Stimulated activated naive CD8-positive, alpha-beta T cell treated with anti-CD3 and anti-CD28 coated beads, Interleukin-15, Interleukin-2, amounts not matched to agents 100 ng/mL and 50 ng/mL, for 24 hours (primary cell): ENCODE measurements around the gene CAPN9.
"Not testable (repeated sequence)": the region's sequence is repeated elsewhere in the genome, so short reads cannot be mapped to it uniquely, and the experiment has no call there.

Source experiments
- H3K27ac Mint-ChIP-seq: one replicate; pipeline ENCODE4 v1.8.0; 2021; ENCODE audit warnings: mild to moderate bottlenecking, mixed read lengths
- H3K27me3 Mint-ChIP-seq: one replicate; pipeline ENCODE4 v1.8.0; 2021; ENCODE audit warnings: mixed read lengths
- H3K36me3 Mint-ChIP-seq: one replicate; pipeline ENCODE4 v1.8.0; 2021; ENCODE audit warnings: low read depth, mixed read lengths
- H3K4me1 Mint-ChIP-seq: one replicate; pipeline ENCODE4 v1.8.0; 2021; ENCODE audit warnings: low read depth, mixed read lengths
- H3K4me3 Mint-ChIP-seq: one replicate; pipeline ENCODE4 v1.8.0; 2021; ENCODE audit warnings: mild to moderate bottlenecking, mixed read lengths
- H3K9me3 Mint-ChIP-seq: one replicate; pipeline ENCODE4 v1.8.0; 2021; ENCODE audit warnings: mixed read lengths

Gene CAPN9

DNA sequence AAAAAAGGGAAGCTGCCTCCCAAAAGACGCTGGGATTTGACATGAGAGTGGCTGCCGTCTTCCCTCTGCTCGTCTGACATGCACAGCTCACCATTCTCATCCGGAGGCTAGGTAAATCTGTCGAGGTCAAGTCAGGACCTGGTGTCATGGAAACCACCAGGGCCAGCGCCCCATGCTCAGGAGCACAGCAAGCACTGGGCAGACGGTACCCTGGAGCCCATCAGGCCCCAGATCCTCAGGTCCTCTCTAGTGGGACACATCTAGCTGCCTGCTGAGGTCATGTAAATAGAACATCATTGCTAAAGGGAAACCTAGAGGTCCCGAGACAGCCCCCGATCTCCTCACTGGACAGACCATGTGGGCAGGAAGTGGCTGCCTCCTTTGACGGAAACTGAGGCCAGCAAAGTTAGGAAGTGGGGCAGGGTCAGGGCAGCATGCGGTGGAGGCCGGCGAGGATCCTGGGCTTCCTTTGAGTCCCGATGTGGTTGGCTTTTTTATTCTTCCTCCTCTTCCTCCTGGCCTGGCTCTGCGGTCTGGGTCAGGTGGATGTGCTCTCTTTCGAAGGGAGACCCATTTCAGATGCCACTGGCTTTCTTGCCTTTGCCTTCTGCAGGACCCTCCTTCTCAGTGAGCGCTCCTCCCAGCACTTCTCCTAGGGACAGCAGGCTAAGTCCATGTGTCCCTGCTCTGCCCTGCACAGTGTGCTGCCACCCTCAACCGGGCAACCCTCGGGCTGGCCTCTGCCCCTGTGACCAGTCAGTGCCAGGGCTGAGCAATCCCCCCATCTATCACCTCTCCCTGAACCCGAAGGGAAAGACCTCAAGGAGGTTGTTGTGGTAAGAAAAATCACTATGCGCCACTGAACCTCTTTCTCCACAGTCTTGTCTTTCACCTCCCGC lies 39.2 kb upstream of the CAPN9 start:
- H3K4me3 Mint-ChIP-seq, result no peak overlapping the region
- H3K36me3 Mint-ChIP-seq, result no peaks in the 10 kb centered on the region
- H3K27me3 Mint-ChIP-seq, result peaks cover 18% of the 10 kb centered on the region
- H3K27ac Mint-ChIP-seq, result peak overlapping the region; percentile 47
- no peaks in the 10 kb centered on the region for H3K9me3 Mint-ChIP-seq
- no peaks in the 10 kb centered on the region for H3K4me1 Mint-ChIP-seq

DNA sequence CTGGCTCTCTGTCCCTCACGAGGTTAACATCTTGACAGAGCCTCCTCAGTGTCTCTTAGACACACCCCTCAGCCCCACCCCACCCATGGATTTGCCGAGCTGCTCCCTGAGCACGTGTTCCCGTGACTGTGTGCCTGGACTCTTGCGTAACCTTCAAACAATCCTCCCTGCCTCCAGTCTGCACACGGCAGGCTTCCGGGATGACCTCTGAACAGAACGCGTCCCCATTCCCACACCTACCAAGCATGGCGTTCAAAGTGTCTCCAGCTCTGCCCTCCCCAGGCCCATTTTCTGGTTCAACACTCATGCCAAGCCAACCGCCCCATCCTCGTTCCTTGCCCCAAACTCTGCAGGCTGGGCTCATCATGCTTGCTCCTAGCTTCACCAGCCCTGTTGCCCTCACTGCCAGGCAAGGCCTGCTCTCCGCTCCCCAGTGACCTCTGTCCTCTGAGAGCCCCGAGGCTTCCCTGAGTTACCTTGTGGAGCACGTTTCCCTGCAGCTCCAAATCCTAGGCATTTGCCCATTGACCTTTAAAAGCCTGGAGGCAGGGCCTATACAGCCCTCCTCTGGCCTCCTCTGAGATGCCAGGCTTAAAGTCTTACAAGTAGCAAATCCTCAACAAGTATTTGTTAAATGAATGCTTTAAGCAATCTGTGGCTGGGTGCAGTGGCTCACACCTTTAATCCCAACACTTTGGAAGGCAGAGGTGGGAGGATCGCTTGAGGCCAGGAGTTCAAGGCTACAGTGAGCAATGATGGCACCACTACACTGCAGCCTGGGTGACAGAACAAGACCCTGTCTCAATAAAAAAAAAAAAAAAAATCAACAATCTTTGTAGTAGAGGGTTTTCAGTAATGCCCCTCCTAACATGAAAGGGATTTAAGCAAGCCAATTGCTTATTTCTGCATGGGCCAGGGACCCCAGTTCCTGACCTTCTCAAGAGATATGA lies 38.3 kb upstream of the CAPN9 start:
- Mint-ChIP-seq H3K27me3 (peaks cover 18% of the 10 kb centered on the region), H3K36me3 (no peaks in the 10 kb centered on the region), H3K4me3 (no peak overlapping the region), H3K9me3 (no peaks in the 10 kb centered on the region), H3K27ac (no peak overlapping the region), H3K4me1 (no peaks in the 10 kb centered on the region)

DNA sequence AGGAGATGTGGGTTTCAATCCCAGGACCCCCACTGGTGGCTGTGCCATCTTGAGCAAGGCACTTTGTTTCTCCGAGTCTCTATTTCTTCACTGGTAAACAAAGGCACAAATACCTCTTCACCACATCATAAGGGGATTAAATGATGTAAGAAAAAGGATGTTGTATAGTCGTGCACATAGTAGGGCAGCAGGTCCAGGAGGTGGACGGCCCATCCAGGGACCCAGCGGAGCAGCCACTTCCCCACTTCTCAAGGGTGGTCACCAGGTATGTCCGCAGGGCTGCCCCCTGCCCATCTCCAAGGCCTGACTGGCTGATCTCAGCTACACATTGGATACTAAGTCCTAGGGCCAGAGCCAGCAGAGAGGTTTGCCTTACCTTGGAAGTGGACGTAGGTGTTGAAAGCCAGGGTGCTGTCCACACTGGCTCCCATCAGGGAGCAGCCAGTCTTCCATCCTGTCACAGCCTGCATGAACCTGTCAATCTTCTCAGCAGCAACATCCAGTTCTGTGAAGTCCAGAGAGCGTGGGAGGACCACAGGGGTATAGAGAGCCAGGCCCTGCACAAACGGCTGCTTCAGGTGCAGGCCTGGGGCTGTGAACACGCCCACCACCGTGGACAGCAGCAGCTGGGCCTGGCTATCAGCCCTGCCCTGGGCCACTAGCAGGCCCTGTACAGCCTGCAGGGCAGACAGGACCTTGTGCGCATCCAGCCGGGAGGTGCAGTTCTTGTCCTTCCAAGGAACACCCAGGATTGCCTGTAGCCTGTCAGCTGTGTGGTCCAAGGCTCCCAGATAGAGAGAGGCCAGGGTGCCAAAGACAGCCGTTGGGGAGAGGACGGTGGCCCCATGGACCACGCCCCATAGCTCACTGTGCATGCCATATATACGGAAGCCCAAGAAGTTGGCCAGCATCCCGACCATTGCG lies 37.3 kb upstream of the CAPN9 start:
- H3K36me3 Mint-ChIP-seq, result no peaks in the 10 kb centered on the region
- peaks cover 18% of the 10 kb centered on the region for H3K27me3 Mint-ChIP-seq
- no peak overlapping the region for H3K4me3 Mint-ChIP-seq
- no peaks in the 10 kb centered on the region for H3K9me3 Mint-ChIP-seq
- H3K4me1 Mint-ChIP-seq, result no peaks in the 10 kb centered on the region
- H3K27ac Mint-ChIP-seq, result no peak overlapping the region

DNA sequence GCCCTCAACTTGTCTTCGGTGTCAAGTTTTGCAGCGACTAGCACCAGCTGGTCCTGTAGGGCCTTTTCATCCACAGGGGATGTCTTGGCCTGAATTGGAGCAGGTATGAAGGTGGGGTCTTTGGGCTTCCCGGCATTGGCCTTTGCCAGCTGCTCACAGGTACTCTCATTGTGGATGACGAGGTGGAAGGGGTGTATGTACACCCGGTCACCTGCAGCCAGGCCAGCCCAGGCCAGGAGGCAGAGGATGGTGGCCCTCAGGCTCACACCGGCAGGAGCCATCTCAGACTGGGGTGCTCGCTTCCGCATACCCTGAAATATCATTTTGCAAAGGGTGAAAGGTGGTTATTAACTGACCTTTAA lies 36.7 kb upstream of the CAPN9 start:
- no peak overlapping the region for H3K27ac Mint-ChIP-seq
- H3K36me3 Mint-ChIP-seq, result no peaks in the 10 kb centered on the region
- no peaks in the 10 kb centered on the region for H3K9me3 Mint-ChIP-seq
- H3K4me3 Mint-ChIP-seq, result no peak overlapping the region
- no peaks in the 10 kb centered on the region for H3K4me1 Mint-ChIP-seq
- H3K27me3 Mint-ChIP-seq, result peaks cover 17% of the 10 kb centered on the region

DNA sequence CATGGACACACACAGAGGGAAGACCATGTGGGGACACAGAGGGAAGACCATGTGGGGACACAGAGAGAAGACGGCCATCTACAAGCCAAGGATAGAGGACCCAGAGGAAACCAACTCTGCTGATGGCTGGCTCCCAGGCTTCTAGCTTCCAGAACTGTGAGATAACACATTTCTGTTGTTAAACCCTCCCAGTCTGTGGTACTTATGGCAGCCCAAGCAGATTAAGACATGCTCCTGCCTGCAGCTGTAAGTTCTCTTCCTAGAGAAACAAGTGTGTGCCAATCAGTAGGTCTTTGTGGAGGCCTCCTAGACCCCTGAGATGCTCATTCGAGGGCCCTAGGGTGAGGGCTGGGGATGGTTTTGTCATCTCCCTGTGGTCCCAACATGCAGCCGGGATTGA lies 35.9 kb upstream of the CAPN9 start:
- Mint-ChIP-seq H3K27ac (no peak overlapping the region), H3K36me3 (no peaks in the 10 kb centered on the region), H3K27me3 (peaks cover 18% of the 10 kb centered on the region), H3K4me3 (no peak overlapping the region), H3K4me1 (no peaks in the 10 kb centered on the region), H3K9me3 (no peaks in the 10 kb centered on the region)

DNA sequence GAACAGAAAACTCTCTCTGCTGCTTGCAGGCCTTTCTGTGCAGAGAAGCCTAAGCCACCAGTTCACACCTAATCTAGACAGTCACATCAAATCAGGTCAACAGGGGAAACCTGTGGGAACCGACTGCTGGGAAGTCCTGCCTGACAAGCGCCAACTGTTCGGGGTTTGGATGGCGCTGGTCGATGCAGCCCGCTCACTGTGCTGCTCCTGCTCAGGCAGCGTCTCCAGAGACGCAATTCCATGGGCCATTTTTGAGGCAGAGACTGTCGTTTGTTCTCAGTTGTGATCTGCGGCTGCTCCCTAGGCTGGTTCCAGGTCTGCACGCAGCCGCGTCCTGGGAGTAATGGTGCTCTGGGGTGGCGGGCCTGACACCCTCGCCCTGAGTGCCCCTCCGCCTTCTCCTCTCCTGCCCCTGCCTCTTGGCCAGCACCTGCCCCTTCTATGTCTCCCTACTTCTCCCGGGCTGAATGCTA lies 34.7 kb upstream of the CAPN9 start:
- H3K36me3 Mint-ChIP-seq, result no peaks in the 10 kb centered on the region
- no peak overlapping the region for H3K4me3 Mint-ChIP-seq
- H3K27ac Mint-ChIP-seq, result no peak overlapping the region
- H3K4me1 Mint-ChIP-seq, result no peaks in the 10 kb centered on the region
- no peaks in the 10 kb centered on the region for H3K9me3 Mint-ChIP-seq
- peaks cover 26% of the 10 kb centered on the region for H3K27me3 Mint-ChIP-seq

DNA sequence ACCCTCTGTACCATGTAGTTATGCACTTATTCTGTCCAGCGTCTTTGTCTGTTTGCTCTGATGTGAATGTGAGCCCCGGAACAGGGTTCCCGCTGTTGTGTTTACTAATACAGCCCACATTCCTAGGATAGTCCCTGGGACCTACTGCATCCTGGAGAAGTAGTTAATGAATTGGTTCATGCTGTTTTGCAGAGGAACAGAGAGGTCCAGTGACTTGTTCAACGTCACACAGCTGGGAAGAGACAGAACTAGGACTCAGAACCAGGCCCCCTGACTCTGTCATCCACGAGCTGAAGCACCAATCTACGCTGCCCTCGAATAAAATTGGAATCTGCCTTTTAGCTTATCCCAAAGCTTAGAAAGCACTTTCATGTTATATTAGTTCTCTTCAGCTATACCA lies 34.0 kb upstream of the CAPN9 start:
- Mint-ChIP-seq H3K27ac (no peak overlapping the region), H3K4me1 (no peaks in the 10 kb centered on the region), H3K36me3 (no peaks in the 10 kb centered on the region), H3K9me3 (no peaks in the 10 kb centered on the region), H3K27me3 (peaks cover 20% of the 10 kb centered on the region), H3K4me3 (no peak overlapping the region)

DNA sequence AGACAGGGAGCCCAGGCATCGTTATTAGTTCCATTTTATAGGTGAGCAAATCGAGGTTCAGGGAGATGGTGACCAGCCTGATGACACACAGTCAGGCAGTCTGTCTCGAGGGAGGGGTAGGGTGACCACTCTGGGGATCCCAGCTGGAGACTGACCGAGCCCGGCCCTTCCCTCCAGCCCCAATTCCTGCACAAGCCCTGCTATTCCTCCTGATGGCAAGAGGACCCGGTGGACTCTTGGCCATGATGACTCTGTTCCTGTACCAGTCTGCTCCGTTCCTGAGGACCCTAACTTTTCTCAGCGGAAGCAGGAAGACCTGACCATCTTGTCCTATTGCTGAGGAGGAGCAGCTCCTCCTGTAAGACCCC lies 33.7 kb upstream of the CAPN9 start:
- H3K4me1 Mint-ChIP-seq, result no peaks in the 10 kb centered on the region
- no peak overlapping the region for H3K27ac Mint-ChIP-seq
- H3K4me3 Mint-ChIP-seq, result no peak overlapping the region
- H3K9me3 Mint-ChIP-seq, result no peaks in the 10 kb centered on the region
- peaks cover 16% of the 10 kb centered on the region for H3K27me3 Mint-ChIP-seq
- no peaks in the 10 kb centered on the region for H3K36me3 Mint-ChIP-seq

DNA sequence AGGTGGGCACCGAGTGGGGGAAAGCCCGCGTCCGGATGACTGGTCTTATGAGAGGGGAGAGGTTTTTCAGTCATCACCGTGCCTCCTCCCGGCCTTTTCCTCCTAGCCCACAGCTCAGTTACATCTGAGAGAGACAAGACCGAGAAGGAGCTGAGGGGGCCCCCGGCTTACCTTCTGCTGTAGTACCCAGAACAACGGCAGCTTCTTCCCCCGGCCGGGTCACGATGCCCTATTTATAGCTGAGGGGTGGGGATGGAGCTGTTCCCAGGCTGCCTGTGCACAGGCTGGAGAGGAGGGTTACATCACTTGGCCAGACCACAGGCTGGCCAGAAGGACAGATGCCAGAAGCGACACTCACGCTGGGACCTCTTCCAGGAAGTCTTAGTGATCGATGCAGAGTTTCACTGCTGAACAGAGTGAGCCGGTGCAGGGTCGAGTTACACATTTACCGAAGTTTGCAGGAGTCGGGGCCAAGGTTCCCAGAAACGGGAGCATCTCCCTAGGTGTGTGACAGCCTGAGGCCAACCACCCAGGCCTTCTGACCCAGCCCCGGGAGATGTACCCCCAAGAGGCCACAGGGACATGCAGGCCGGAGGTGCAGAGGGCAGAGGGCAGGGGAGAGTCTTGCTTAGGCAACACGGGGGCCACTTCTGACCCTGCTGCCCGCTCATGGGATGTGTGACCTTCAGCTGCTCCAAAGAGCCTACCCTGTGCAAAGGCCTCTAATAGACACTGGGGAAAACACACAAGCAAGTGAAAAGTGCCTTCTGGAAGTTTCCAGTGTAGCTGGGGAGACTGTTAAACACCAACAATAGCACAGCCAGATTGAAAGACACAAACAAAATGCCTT lies 33.0 kb upstream of the CAPN9 start, which contains the start of gene AGT:
TSS of gene AGT (minus strand) at position 208 of the 850 bp plus-strand sequence. CDS start 3,299 bp downstream, outside the sequence.
- peaks cover 11% of the 10 kb centered on the region for H3K27me3 Mint-ChIP-seq
- H3K36me3 Mint-ChIP-seq, result no peaks in the 10 kb centered on the region
- H3K9me3 Mint-ChIP-seq, result no peaks in the 10 kb centered on the region
- H3K27ac Mint-ChIP-seq, result no peak within 1 kb of the TSS
- H3K4me1 Mint-ChIP-seq, result no peaks in the 10 kb centered on the region
- H3K4me3 Mint-ChIP-seq, result no peak within 1 kb of the TSS

DNA sequence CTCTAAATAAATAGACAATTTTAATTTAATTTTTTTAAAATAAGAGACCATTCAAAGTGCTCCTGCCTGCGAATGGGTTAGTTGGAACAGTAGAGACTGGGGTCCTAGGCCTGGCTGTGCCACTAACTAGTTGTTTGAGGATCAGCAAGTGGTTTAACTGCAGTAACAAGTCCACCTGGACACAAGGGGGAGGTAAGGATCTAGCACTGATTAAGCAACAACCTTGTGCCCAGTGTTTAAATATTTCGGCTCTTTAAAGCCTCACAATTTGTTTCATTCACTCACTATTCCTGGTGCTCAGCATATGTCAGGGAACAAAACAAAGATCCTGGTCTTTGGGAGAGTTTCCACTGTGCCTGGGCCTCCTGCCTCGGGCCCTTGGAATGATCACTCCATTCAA lies 31.7 kb upstream of the CAPN9 start:
- no peaks in the 10 kb centered on the region for H3K9me3 Mint-ChIP-seq
- no peaks in the 10 kb centered on the region for H3K4me1 Mint-ChIP-seq
- H3K36me3 Mint-ChIP-seq, result no peaks in the 10 kb centered on the region
- H3K4me3 Mint-ChIP-seq, result no peak overlapping the region
- H3K27ac Mint-ChIP-seq, result no peak overlapping the region
- H3K27me3 Mint-ChIP-seq, result peaks cover 14% of the 10 kb centered on the region

DNA sequence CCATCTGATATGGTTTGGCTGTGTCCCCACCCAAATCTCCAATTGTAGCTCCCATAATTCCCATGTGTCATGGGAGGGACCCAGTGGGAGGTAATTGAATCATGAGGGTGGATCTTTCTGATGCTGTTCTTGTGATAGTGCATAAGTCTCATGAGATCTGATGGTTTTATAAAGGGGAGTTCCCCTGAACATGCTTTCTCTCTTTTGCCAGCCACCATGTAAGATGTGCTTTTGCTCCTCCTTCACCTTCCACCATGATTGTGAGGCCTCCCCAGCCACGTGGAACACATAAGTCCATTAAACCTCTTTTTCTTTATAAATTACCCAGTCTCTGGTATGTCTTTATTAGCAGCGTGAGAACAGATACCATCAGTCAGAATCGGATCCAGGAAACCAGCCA lies 30.7 kb upstream of the CAPN9 start:
- H3K4me1 Mint-ChIP-seq, H3K9me3 Mint-ChIP-seq, H3K27ac Mint-ChIP-seq, H3K36me3 Mint-ChIP-seq, H3K4me3 Mint-ChIP-seq: not testable (repeated sequence)
- peaks cover 18% of the 10 kb centered on the region for H3K27me3 Mint-ChIP-seq

DNA sequence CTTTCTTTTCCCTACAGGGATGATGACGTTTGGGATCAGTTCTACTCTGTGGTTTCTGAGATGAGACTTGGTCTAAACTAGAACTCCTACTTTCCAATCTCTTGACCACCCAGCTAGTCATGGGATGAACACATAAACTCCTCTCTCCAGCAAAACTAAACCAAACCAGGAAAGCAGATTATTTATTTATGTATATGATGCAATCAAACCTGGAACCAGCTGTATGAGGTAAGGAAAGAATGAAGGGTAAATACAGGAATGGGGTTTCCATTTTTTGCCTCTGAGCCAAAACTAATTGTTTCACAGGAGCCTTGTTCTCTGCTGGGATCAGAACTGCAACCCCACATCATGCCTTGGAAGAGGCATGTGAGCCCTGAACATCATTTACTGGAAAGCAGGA lies 29.9 kb upstream of the CAPN9 start:
- Mint-ChIP-seq H3K27me3 (peaks cover 20% of the 10 kb centered on the region), H3K4me1 (no peaks in the 10 kb centered on the region), H3K27ac (no peak overlapping the region), H3K36me3 (peaks cover 4% of the 10 kb centered on the region), H3K4me3 (no peak overlapping the region), H3K9me3 (no peaks in the 10 kb centered on the region)

DNA sequence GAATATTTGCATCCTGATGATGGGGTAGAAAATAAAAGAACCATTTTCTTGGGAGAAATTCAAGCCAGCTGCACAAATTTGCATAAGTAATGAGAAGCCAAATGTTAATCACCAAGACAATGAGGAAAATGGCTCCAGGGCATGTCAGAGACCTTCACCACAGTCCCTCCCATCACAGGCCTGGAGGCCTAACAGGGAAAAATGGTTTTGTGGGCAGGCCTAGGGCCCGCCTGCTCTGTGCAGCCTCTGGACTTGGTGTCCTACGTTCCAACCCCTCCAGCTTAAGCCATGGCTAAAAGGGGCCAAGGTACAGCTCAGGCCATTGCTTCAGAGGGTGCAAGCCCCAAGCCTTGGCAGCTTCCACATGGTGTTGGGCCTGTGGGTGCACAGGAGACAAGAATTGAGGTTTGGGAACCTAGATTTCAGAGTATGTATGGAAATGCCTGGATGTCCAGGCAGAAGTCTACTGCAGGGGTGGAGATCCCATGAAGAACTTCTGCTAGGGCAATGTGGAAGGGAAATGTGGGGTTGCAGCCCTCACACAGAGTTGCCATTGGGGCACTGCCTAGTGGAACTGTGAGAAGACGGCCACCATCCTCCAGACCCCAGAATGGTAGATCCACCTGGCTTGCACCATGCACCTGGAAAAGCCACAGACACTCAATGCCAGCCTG lies 25.2 kb upstream of the CAPN9 start:
- H3K9me3 Mint-ChIP-seq, H3K27ac Mint-ChIP-seq, H3K4me3 Mint-ChIP-seq, H3K36me3 Mint-ChIP-seq, H3K4me1 Mint-ChIP-seq: not testable (repeated sequence)
- peaks cover 12% of the 10 kb centered on the region for H3K27me3 Mint-ChIP-seq
